ENCODE measurements around the gene NID2. TPM values are rescaled to one million over a fixed set of nuclear protein-coding genes. Genes with fewer than 3 reads are reported as not detected.
A peak's percentile ranks its signal among the peaks of the same experiment; 100 is the strongest.

NID2 gene
- total RNA-seq, 2 experiments from 2014 or later: 0.18 to 0.29 TPM

- peaks cover 69% of the 10 kb centered on the region for H3K36me3 Mint-ChIP-seq (ENCODE audit: low read depth)
Measured at GRCh38 chr14:52006361-52006760, 62.5 kb downstream of the NID2 start.

GRCh38 chr14:52005625-52006024 lies 63.2 kb downstream of the NID2 start:
- no peaks in the 10 kb centered on the region for H3K4me1 Mint-ChIP-seq (ENCODE audit: low read depth)
- no peak for DNase-seq
- no peak overlapping the region for H3K27ac Mint-ChIP-seq
- ATAC-seq: no peak
- H3K36me3 Mint-ChIP-seq (ENCODE audit: low read depth): peaks cover 64% of the 10 kb centered on the region
- no peak overlapping the region for H3K4me3 Mint-ChIP-seq
- ChIA-PET POLR2A (no interaction called here), CTCF (interaction anchor here (0.5 to 2.3 kb wide), 3 partner anchors 10 to 666 kb away, joined by 3 to 10 read pairs (median 6); no protein-coding TSS in a partner anchor)
- no peaks in the 10 kb centered on the region for H3K27me3 Mint-ChIP-seq (ENCODE audit: low read depth)
- H3K9me3 Mint-ChIP-seq (ENCODE audit: insufficient read depth): no peaks in the 10 kb centered on the region

More at GRCh38 chr14:52006361-52006760, 62.5 kb downstream of the NID2 start:
- DNase-seq: no peak
- no peak overlapping the region for H3K4me3 Mint-ChIP-seq
- no peak overlapping the region for H3K27ac Mint-ChIP-seq
- CTCF ChIA-PET: interaction anchor here (0.9 to 2.3 kb wide), 4 partner anchors 10 to 28 kb away, joined by 3 to 10 read pairs (median 5); no protein-coding TSS in a partner anchor
- no peaks in the 10 kb centered on the region for H3K4me1 Mint-ChIP-seq (ENCODE audit: low read depth)
- ATAC-seq: no peak
- no peaks in the 10 kb centered on the region for H3K27me3 Mint-ChIP-seq (ENCODE audit: low read depth)
- no peaks in the 10 kb centered on the region for H3K9me3 Mint-ChIP-seq (ENCODE audit: insufficient read depth)
- POLR2A ChIA-PET: no interaction called here

- H3K9me3 Mint-ChIP-seq (ENCODE audit: insufficient read depth): no peaks in the 10 kb centered on the region
Measured at GRCh38 chr14:52003324-52003723, 65.5 kb downstream of the NID2 start.

GRCh38 chr14:52002542-52002941 lies 66.3 kb downstream of the NID2 start:
- DNase-seq (no peak), ATAC-seq (no peak)
- Mint-ChIP-seq H3K27me3 (ENCODE audit: low read depth) (no peaks in the 10 kb centered on the region), H3K9me3 (ENCODE audit: insufficient read depth) (no peaks in the 10 kb centered on the region), H3K4me3 (no peak overlapping the region), H3K27ac (no peak overlapping the region), H3K4me1 (ENCODE audit: low read depth) (no peaks in the 10 kb centered on the region), H3K36me3 (ENCODE audit: low read depth) (peaks cover 64% of the 10 kb centered on the region)
- ChIA-PET POLR2A (interaction anchor here (0.6 kb wide), 1 partner anchor 17 kb away, joined by 3 read pairs; no protein-coding TSS in a partner anchor), CTCF (interaction anchor here (0.7 kb wide), 1 partner anchor 9 kb away, joined by 3 read pairs; no protein-coding TSS in a partner anchor)

More at GRCh38 chr14:52003324-52003723, 65.5 kb downstream of the NID2 start:
- no peak overlapping the region for H3K4me3 Mint-ChIP-seq
- H3K36me3 Mint-ChIP-seq (ENCODE audit: low read depth): peaks cover 67% of the 10 kb centered on the region
- no peaks in the 10 kb centered on the region for H3K27me3 Mint-ChIP-seq (ENCODE audit: low read depth)
- DNase-seq (no peak), ATAC-seq (no peak)
- CTCF ChIA-PET: no interaction called here
- POLR2A ChIA-PET: interaction anchor here (0.6 kb wide), 1 partner anchor 16 kb away, joined by 3 read pairs; no protein-coding TSS in a partner anchor
- no peak overlapping the region for H3K27ac Mint-ChIP-seq
- H3K4me1 Mint-ChIP-seq (ENCODE audit: low read depth): no peaks in the 10 kb centered on the region

- DNase-seq (no peak), ATAC-seq (no peak)
- Mint-ChIP-seq H3K9me3 (ENCODE audit: insufficient read depth) (no peaks in the 10 kb centered on the region), H3K4me1 (ENCODE audit: low read depth) (peaks cover 3% of the 10 kb centered on the region), H3K4me3 (no peak overlapping the region), H3K36me3 (ENCODE audit: low read depth) (peaks cover 65% of the 10 kb centered on the region), H3K27ac (no peak overlapping the region), H3K27me3 (ENCODE audit: low read depth) (no peaks in the 10 kb centered on the region)
- ChIA-PET POLR2A (no interaction called here), CTCF (no interaction called here)
Measured at GRCh38 chr14:52000696-52001095, 68.2 kb downstream of the NID2 start.

GRCh38 chr14:52000019-52000582 lies 68.8 kb downstream of the NID2 start:
- ATAC-seq (no peak), DNase-seq (no peak)
- POLR2A ChIA-PET: no interaction called here
- H3K27me3 Mint-ChIP-seq (ENCODE audit: low read depth): no peaks in the 10 kb centered on the region
- no peaks in the 10 kb centered on the region for H3K9me3 Mint-ChIP-seq (ENCODE audit: insufficient read depth)
- CTCF ChIA-PET: no interaction called here
- no peak overlapping the region for H3K27ac Mint-ChIP-seq
- H3K4me1 Mint-ChIP-seq (ENCODE audit: low read depth): peaks cover 3% of the 10 kb centered on the region
- no peak overlapping the region for H3K4me3 Mint-ChIP-seq
- peaks cover 63% of the 10 kb centered on the region for H3K36me3 Mint-ChIP-seq (ENCODE audit: low read depth)

- CTCF ChIA-PET: interaction anchor here (1.1 kb wide), 1 partner anchor 134 kb away, joined by 3 read pairs; no protein-coding TSS in a partner anchor
- Mint-ChIP-seq H3K36me3 (ENCODE audit: low read depth) (peaks cover 62% of the 10 kb centered on the region), H3K4me3 (no peak overlapping the region), H3K27me3 (ENCODE audit: low read depth) (no peaks in the 10 kb centered on the region), H3K4me1 (ENCODE audit: low read depth) (peaks cover 3% of the 10 kb centered on the region), H3K9me3 (ENCODE audit: insufficient read depth) (no peaks in the 10 kb centered on the region), H3K27ac (no peak overlapping the region)
- ATAC-seq (no peak), DNase-seq (no peak)
- POLR2A ChIA-PET: no interaction called here
Measured at GRCh38 chr14:51999084-51999483, 69.8 kb downstream of the NID2 start.

- Mint-ChIP-seq H3K36me3 (ENCODE audit: low read depth) (peaks cover 65% of the 10 kb centered on the region), H3K9me3 (ENCODE audit: insufficient read depth) (no peaks in the 10 kb centered on the region)
- POLR2A ChIA-PET: no interaction called here
Measured at GRCh38 chr14:51998348-51998747, 70.5 kb downstream of the NID2 start.

GRCh38 chr14:51996148-51996746 lies 72.6 kb downstream of the NID2 start:
- H3K4me3 Mint-ChIP-seq: no peak overlapping the region
- no peaks in the 10 kb centered on the region for H3K9me3 Mint-ChIP-seq (ENCODE audit: insufficient read depth)
- H3K4me1 Mint-ChIP-seq (ENCODE audit: low read depth): peaks cover 19% of the 10 kb centered on the region
- CTCF ChIA-PET: interaction anchor here (0.6 to 2.8 kb wide), 27 partner anchors 9 to 294 kb away, joined by 3 to 18 read pairs (median 4); partner anchors contain the start of genes NID2 and PTGDR
- H3K27ac Mint-ChIP-seq: no peak overlapping the region
- H3K36me3 Mint-ChIP-seq (ENCODE audit: low read depth): peaks cover 58% of the 10 kb centered on the region
- DNase-seq (peak; percentile 50), ATAC-seq (no peak)
- H3K27me3 Mint-ChIP-seq (ENCODE audit: low read depth): no peaks in the 10 kb centered on the region
- POLR2A ChIA-PET: no interaction called here

More at GRCh38 chr14:51998348-51998747, 70.5 kb downstream of the NID2 start:
- H3K4me1 Mint-ChIP-seq (ENCODE audit: low read depth): peaks cover 8% of the 10 kb centered on the region
- ATAC-seq (no peak), DNase-seq (no peak)
- H3K27me3 Mint-ChIP-seq (ENCODE audit: low read depth): no peaks in the 10 kb centered on the region
- no peak overlapping the region for H3K4me3 Mint-ChIP-seq
- no peak overlapping the region for H3K27ac Mint-ChIP-seq
- CTCF ChIA-PET: no interaction called here

- CTCF ChIA-PET: interaction anchor here (0.6 to 2.5 kb wide), 8 partner anchors 9 to 305 kb away, joined by 3 to 11 read pairs (median 4); no protein-coding TSS in a partner anchor
Measured at GRCh38 chr14:51993285-51993920, 75.5 kb downstream of the NID2 start.

GRCh38 chr14:51990488-51990887 lies 78.4 kb downstream of the NID2 start:
- no peaks in the 10 kb centered on the region for H3K9me3 Mint-ChIP-seq (ENCODE audit: insufficient read depth)
- peak overlapping the region; percentile 96 for H3K27ac Mint-ChIP-seq
- ChIA-PET POLR2A (interaction anchor here (0.6 to 0.7 kb wide), 3 partner anchors 34 to 284 kb away, joined by 3 read pairs; no protein-coding TSS in a partner anchor), CTCF (interaction anchor here (0.9 to 1.4 kb wide), 4 partner anchors 12 to 281 kb away, joined by 3 to 4 read pairs (median 3); no protein-coding TSS in a partner anchor)
- ATAC-seq: no peak
- H3K4me3 Mint-ChIP-seq: peak overlapping the region; percentile 87
- H3K4me1 Mint-ChIP-seq (ENCODE audit: low read depth): peaks cover 30% of the 10 kb centered on the region
- no peak for DNase-seq
- H3K36me3 Mint-ChIP-seq (ENCODE audit: low read depth): peaks cover 29% of the 10 kb centered on the region
- peaks cover under 1% of the 10 kb centered on the region for H3K27me3 Mint-ChIP-seq (ENCODE audit: low read depth)

More at GRCh38 chr14:51993285-51993920, 75.5 kb downstream of the NID2 start:
- peaks cover 44% of the 10 kb centered on the region for H3K36me3 Mint-ChIP-seq (ENCODE audit: low read depth)
- H3K4me1 Mint-ChIP-seq (ENCODE audit: low read depth): peaks cover 31% of the 10 kb centered on the region
- DNase-seq (no peak), ATAC-seq (no peak)
- H3K27ac Mint-ChIP-seq: peak overlapping the region; percentile 23
- no peak overlapping the region for H3K4me3 Mint-ChIP-seq
- POLR2A ChIA-PET: no interaction called here
- no peaks in the 10 kb centered on the region for H3K9me3 Mint-ChIP-seq (ENCODE audit: insufficient read depth)
- H3K27me3 Mint-ChIP-seq (ENCODE audit: low read depth): no peaks in the 10 kb centered on the region

Measured in activated CD8-positive, alpha-beta T cell treated with anti-CD3 and anti-CD28 coated beads, Interleukin-2, amount 10 ng/mL, durations not matched to agents 7 days and 5 days (primary cell).